ENCODE data around the gene TTLL12.

GRCh38 chr22:43179146-43179910 is 7.6 kb downstream of the TTLL12 start:
- TF ChIP-seq POLR2A (IDR thresholded peaks at IDR 0.05; ENCODE audit: low read depth, low read length) (no peak), TAF1 (IDR thresholded peaks at IDR 0.05; ENCODE audit: borderline replicate concordance, low read depth, low read length) (no peak)

Data from GM12892 (cell line).